Measurements from ENCODE around the gene ARHGEF28. TPM values are rescaled to one million over a fixed set of nuclear protein-coding genes. Genes with fewer than 3 reads are reported as not detected.

Gene ARHGEF28
- total RNA-seq, 1 donor from 2014 or later: 6.1 TPM

GRCh38 chr5:73969195-73970036 lies 343.4 kb downstream of the ARHGEF28 start:
- FAIRE-seq (no peak), DNase-seq (ENCODE audit: low spot score in 2 of 2) (no peak)

GRCh38 chr5:73971326-73971725 lies 345.3 kb downstream of the ARHGEF28 start:
- FAIRE-seq (no peak), DNase-seq (ENCODE audit: low spot score in 2 of 2) (no peak)

- DNase-seq (ENCODE audit: low spot score in 2 of 2): no peak
- FAIRE-seq: no peak
These were observed 347.1 kb downstream of the ARHGEF28 start for GRCh38 chr5:73973135-73973534.

GRCh38 chr5:73974871-73975360 lies 348.9 kb downstream of the ARHGEF28 start:
- FAIRE-seq (no peak), DNase-seq (ENCODE audit: low spot score in 2 of 2) (no peak)

GRCh38 chr5:73975845-73976244 lies 349.8 kb downstream of the ARHGEF28 start:
- FAIRE-seq (no peak), DNase-seq (ENCODE audit: low spot score in 2 of 2) (no peak)

- no peak for DNase-seq (ENCODE audit: low spot score in 2 of 2)
- FAIRE-seq: no peak
These were observed 351.1 kb downstream of the ARHGEF28 start for GRCh38 chr5:73977146-73977545.

GRCh38 chr5:73979321-73979720 lies 353.3 kb downstream of the ARHGEF28 start:
- FAIRE-seq (no peak), DNase-seq (ENCODE audit: low spot score in 2 of 2) (no peak)

- FAIRE-seq (no peak), DNase-seq (ENCODE audit: low spot score in 2 of 2) (no peak)
These were observed 355.7 kb downstream of the ARHGEF28 start for GRCh38 chr5:73981704-73982103.

- FAIRE-seq: no peak
These were observed 357.6 kb downstream of the ARHGEF28 start for GRCh38 chr5:73983644-73984043.

GRCh38 chr5:73985145-73985544 lies 359.1 kb downstream of the ARHGEF28 start:
- FAIRE-seq (no peak), DNase-seq (ENCODE audit: low spot score in 2 of 2) (no peak)

More at GRCh38 chr5:73983644-73984043, 357.6 kb downstream of the ARHGEF28 start:
- no peak for DNase-seq (ENCODE audit: low spot score in 2 of 2)

GRCh38 chr5:73986729-73987128 lies 360.7 kb downstream of the ARHGEF28 start:
- FAIRE-seq (no peak), DNase-seq (ENCODE audit: low spot score in 2 of 2) (no peak)

GRCh38 chr5:73987915-73988314 lies 361.9 kb downstream of the ARHGEF28 start:
- no peak for DNase-seq (ENCODE audit: low spot score in 2 of 2)
- no peak for FAIRE-seq

GRCh38 chr5:73989956-73990355 lies 364.0 kb downstream of the ARHGEF28 start:
- FAIRE-seq (no peak), DNase-seq (ENCODE audit: low spot score in 2 of 2) (no peak)

Small RNA genes within 50 kb of the gene (small RNA-seq; reads per million reads assigned to genes)
- not detected for gene RNU7-196P

Other genes starting within 250 kb of the ARHGEF28 start
- gene FOXD1, start 177.4 kb upstream of the ARHGEF28 start, total RNA-seq: 0.82 TPM
- gene BTF3, start 127.8 kb upstream of the ARHGEF28 start, total RNA-seq: 230 TPM
- 38.7 TPM for gene ANKRA2, start 60.6 kb upstream of the ARHGEF28 start, total RNA-seq
- gene UTP15, start 60.5 kb upstream of the ARHGEF28 start, total RNA-seq: 31.4 TPM

All from frontal cortex (tissue), 4 donors.